Neural cell (in vitro differentiated cells): ENCODE results near the gene RAB39B. TPM values are rescaled to one million over a fixed set of nuclear protein-coding genes. Genes with fewer than 3 reads are reported as not detected.

Experiments
- H2AFZ ChIP-seq: fragments of 200-600, 300-800 bp; sonication (generic), shearing (Covaris generic); 2 replicates; pipeline ENCODE4 v1.6.0; 2014; ENCODE audit warnings: low read depth, mild to moderate bottlenecking, antibody characterized with exemption, low read length, moderate library complexity
- H3F3A ChIP-seq: fragments of 200-600 bp; shearing (Covaris generic); 2 replicates; pipeline ENCODE4 v1.6.1; 2016; ENCODE audit warnings: mild to moderate bottlenecking, moderate library complexity, mixed read lengths, antibody characterized with exemption, low read length; ENCODE audit not compliant: insufficient read depth, poor library complexity, severe bottlenecking
- H3K27ac ChIP-seq: fragments of 200-600, 300-800 bp; sonication (generic), shearing (Covaris generic); 2 replicates; pipeline ENCODE4 v1.5.1; 2014; ENCODE audit warnings: mild to moderate bottlenecking, low read length, moderate library complexity
- H3K27me3 ChIP-seq: fragments of 300-800, 200-600 bp; sonication (generic), shearing (Covaris generic); 2 replicates; pipeline ENCODE4 v1.6.0; 2014; ENCODE audit warnings: mild to moderate bottlenecking, low read depth, low read length, moderate library complexity; ENCODE audit not compliant: insufficient read depth
- H3K36me3 ChIP-seq: fragments of 300-800, 200-600 bp; sonication (generic), shearing (Covaris generic); 2 replicates; pipeline ENCODE4 v1.5.1; 2014; ENCODE audit warnings: mild to moderate bottlenecking, antibody characterized with exemption, low read length, moderate library complexity; ENCODE audit not compliant: insufficient read depth
- H3K4me2 ChIP-seq: fragments of 300-800, 200-600 bp; sonication (generic), shearing (Covaris generic); 2 replicates; pipeline ENCODE4 v1.6.0; 2014; ENCODE audit warnings: mild to moderate bottlenecking, low read length
- H3K4me3 ChIP-seq: fragments of 300-800, 200-600 bp; sonication (generic), shearing (Covaris generic); 2 replicates; pipeline ENCODE4 v1.5.1; 2014; ENCODE audit warnings: mild to moderate bottlenecking, low read length, moderate library complexity
- H3K79me2 ChIP-seq: fragments of 200-600 bp; shearing (Covaris generic); replicated peaks from 2 replicates; pipeline ENCODE4 v1.6.0; 2014; ENCODE audit warnings: mild to moderate bottlenecking, low read length, moderate library complexity; ENCODE audit not compliant: insufficient read depth
- H3K9ac ChIP-seq: fragments of 300-800, 200-600 bp; sonication (generic), shearing (Covaris generic); 2 replicates; pipeline ENCODE4 v1.6.1; 2016; ENCODE audit warnings: mild to moderate bottlenecking, low read length, mixed read lengths
- H3K9me2 ChIP-seq: fragments of 200-600 bp; shearing (Covaris generic); 2 replicates; pipeline ENCODE4 v1.6.1; 2016; ENCODE audit warnings: mild to moderate bottlenecking, low read length, mixed read lengths; ENCODE audit not compliant: insufficient read depth
- H3K9me3 ChIP-seq: fragments of 200-600, 300-800 bp; sonication (generic), shearing (Covaris generic); 2 replicates; pipeline ENCODE4 v1.6.1; 2016; ENCODE audit warnings: mild to moderate bottlenecking, mixed run types, low read length, moderate library complexity, mixed read lengths
- H4K20me1 ChIP-seq: fragments of 200-600 bp; shearing (Covaris generic); 2 replicates; pipeline ENCODE4 v1.6.1; 2016; ENCODE audit warnings: mild to moderate bottlenecking, mixed run types; ENCODE audit not compliant: insufficient read depth
- CTCF ChIP-seq: fragments of 450-650 bp; IDR thresholded peaks from 2 replicates; pipeline ENCODE4 v1.5.1; 2014; ENCODE audit warnings: antibody characterized with exemption, mild to moderate bottlenecking, moderate library complexity; ENCODE audit not compliant: poor library complexity, severe bottlenecking
- EP300 ChIP-seq: fragments of 450-650 bp; conservative IDR thresholded peaks from 2 replicates; pipeline ENCODE4 v1.6.1; 2014; ENCODE audit warnings: antibody characterized with exemption, mild to moderate bottlenecking, moderate library complexity; ENCODE audit not compliant: poor library complexity, severe bottlenecking
- EZH2 ChIP-seq: fragments of 200-600, 300-800 bp; shearing (Covaris generic), sonication (generic); IDR thresholded peaks from 2 replicates; pipeline ENCODE4 v1.6.1; 2014; ENCODE audit warnings: antibody characterized with exemption, low read length, borderline replicate concordance, mild to moderate bottlenecking; ENCODE audit not compliant: insufficient read depth, poor library complexity, severe bottlenecking
- MXI1 ChIP-seq: fragments of 450-650 bp; conservative IDR thresholded peaks from 2 replicates; pipeline ENCODE4 v1.6.1; 2014; ENCODE audit warnings: antibody characterized with exemption, mild to moderate bottlenecking; ENCODE audit not compliant: poor library complexity, severe bottlenecking
- POLR2AphosphoS5 ChIP-seq: IDR thresholded peaks from 2 replicates; pipeline ENCODE4 v1.6.1; 2012
- RAD21 ChIP-seq: fragments of 450-650 bp; conservative IDR thresholded peaks from 2 replicates; pipeline ENCODE4 v1.6.1; 2014; ENCODE audit warnings: antibody characterized with exemption, mild to moderate bottlenecking, moderate library complexity
- REST ChIP-seq: IDR thresholded peaks from 2 replicates; pipeline ENCODE4 v1.6.1; 2012; ENCODE audit warnings: borderline replicate concordance
- SMC3 ChIP-seq: fragments of 450-650 bp; conservative IDR thresholded peaks from 2 replicates; pipeline ENCODE4 v1.6.1; 2014; ENCODE audit warnings: antibody characterized with exemption, mild to moderate bottlenecking, moderate library complexity; ENCODE audit not compliant: poor library complexity
- TAF1 ChIP-seq: IDR thresholded peaks from 2 replicates; pipeline ENCODE4 v1.6.1; 2012; ENCODE audit warnings: low read depth
- polyA plus RNA-seq: library from polyadenylated mRNA; depleted of rRNA; stranded (reverse); fragments of >200 nt; gene quantifications from 2 replicates; pipeline ENCODE4 v1.2.3, GENCODE V29; 2014

Gene RAB39B
- polyA plus RNA-seq, 1 donor from 2014 or later = 27.4 TPM

- Histone ChIP-seq H3K9me2 (no peaks in the 10 kb centered on the region), H3K27ac (no peak overlapping the region), H3K4me3 (no peak overlapping the region), H3K9me3 (no peaks in the 10 kb centered on the region), H2AFZ (no peak overlapping the region), H3K9ac (no peak overlapping the region), H3K27me3 (no peaks in the 10 kb centered on the region), H4K20me1 (no peaks in the 10 kb centered on the region), H3K36me3 (no peaks in the 10 kb centered on the region), H3F3A (no peaks in the 10 kb centered on the region), H3K79me2 (peaks cover 35% of the 10 kb centered on the region), H3K4me2 (no peak overlapping the region)
- TF ChIP-seq EP300 (no peak), EZH2 (no peak), REST (no peak), POLR2AphosphoS5 (no peak), TAF1 (no peak), CTCF (no peak), SMC3 (no peak), RAD21 (no peak), MXI1 (no peak)
Measured at GRCh38 chrX:155221351-155221750, 42.9 kb downstream of the RAB39B start.

GRCh38 chrX:155218777-155219176 lies 45.5 kb downstream of the RAB39B start:
- no peak overlapping the region for H3K27ac ChIP-seq
- no peaks in the 10 kb centered on the region for H3K9me2 ChIP-seq
- peak overlapping the region; percentile 73 for H3K4me3 ChIP-seq
- TF ChIP-seq EP300 = no peak
- no peak for TF ChIP-seq SMC3
- no peak for TF ChIP-seq POLR2AphosphoS5
- TF ChIP-seq RAD21 = no peak
- TF ChIP-seq EZH2 = no peak
- no peak for TF ChIP-seq REST
- no peak for TF ChIP-seq TAF1
- no peak for TF ChIP-seq CTCF
- TF ChIP-seq MXI1 = no peak
- no peaks in the 10 kb centered on the region for H3F3A ChIP-seq
- no peaks in the 10 kb centered on the region for H3K27me3 ChIP-seq
- H4K20me1 ChIP-seq = no peaks in the 10 kb centered on the region
- no peak overlapping the region for H2AFZ ChIP-seq
- no peaks in the 10 kb centered on the region for H3K36me3 ChIP-seq
- H3K4me2 ChIP-seq = no peak overlapping the region
- no peak overlapping the region for H3K9ac ChIP-seq
- no peaks in the 10 kb centered on the region for H3K9me3 ChIP-seq
- peaks cover 35% of the 10 kb centered on the region for H3K79me2 ChIP-seq
